Muscle of leg (tissue), 11 donors: ENCODE measurements around the gene KCTD18. TPM values are rescaled to one million over a fixed set of nuclear protein-coding genes. Genes with fewer than 3 reads are reported as not detected.

Experiments
- DNase-seq: peaks from one replicate; pipeline ENCODE4 v3.0.0; 2013
- H3K27ac ChIP-seq: one replicate; pipeline ENCODE4 v1.5.1; 2013; ENCODE audit warnings: mild to moderate bottlenecking, low read length, control low read depth
- H3K27me3 ChIP-seq: one replicate; pipeline ENCODE4 v1.6.1; 2013; ENCODE audit warnings: low read length; ENCODE audit not compliant: control insufficient read depth, insufficient read depth
- H3K36me3 ChIP-seq: one replicate; pipeline ENCODE4 v1.6.1; 2013; ENCODE audit warnings: low read length; ENCODE audit not compliant: control insufficient read depth, insufficient read depth
- H3K4me1 ChIP-seq: one replicate; pipeline ENCODE4 v1.6.1; 2013; ENCODE audit warnings: low read length; ENCODE audit not compliant: control insufficient read depth, insufficient read depth
- H3K4me3 ChIP-seq: one replicate; pipeline ENCODE4 v1.5.1; 2013; ENCODE audit warnings: low read length, control low read depth
- H3K9me3 ChIP-seq: replicated peaks from 2 replicates; pipeline ENCODE4 v1.6.1; 2013; ENCODE audit warnings: low read depth, low read length; ENCODE audit not compliant: control insufficient read depth
- WGBS: methylation state at CpG from one replicate; pipeline ENCODE4 v1.1.5; 2013; ENCODE audit warnings: missing lambda C conversion rate; ENCODE audit not compliant: insufficient coverage; 5-methylcytosine and 5-hydroxymethylcytosine counted together
- polyA plus RNA-seq, 8 donors: library from polyadenylated mRNA; unstranded; fragments of 120-200 nt; gene quantifications; one replicate each; pipeline versions ENCODE4 v1.2.1 to v1.2.3, GENCODE V29; 2013; ENCODE audit warnings: inconsistent platforms in 1 of 8, low replicate concordance in 1 of 8; ENCODE audit not compliant: insufficient read length in 8 of 8, insufficient read depth in 1 of 8
- total RNA-seq: library from RNA; stranded (reverse); fragments of 120-200 nt; gene quantifications from one replicate; pipeline ENCODE4 v1.2.4, GENCODE V29; 2013

The KCTD18 gene
- total and polyA plus RNA-seq, 9 donors: 9.8 to 14.4 (median 11.3) TPM

DNA sequence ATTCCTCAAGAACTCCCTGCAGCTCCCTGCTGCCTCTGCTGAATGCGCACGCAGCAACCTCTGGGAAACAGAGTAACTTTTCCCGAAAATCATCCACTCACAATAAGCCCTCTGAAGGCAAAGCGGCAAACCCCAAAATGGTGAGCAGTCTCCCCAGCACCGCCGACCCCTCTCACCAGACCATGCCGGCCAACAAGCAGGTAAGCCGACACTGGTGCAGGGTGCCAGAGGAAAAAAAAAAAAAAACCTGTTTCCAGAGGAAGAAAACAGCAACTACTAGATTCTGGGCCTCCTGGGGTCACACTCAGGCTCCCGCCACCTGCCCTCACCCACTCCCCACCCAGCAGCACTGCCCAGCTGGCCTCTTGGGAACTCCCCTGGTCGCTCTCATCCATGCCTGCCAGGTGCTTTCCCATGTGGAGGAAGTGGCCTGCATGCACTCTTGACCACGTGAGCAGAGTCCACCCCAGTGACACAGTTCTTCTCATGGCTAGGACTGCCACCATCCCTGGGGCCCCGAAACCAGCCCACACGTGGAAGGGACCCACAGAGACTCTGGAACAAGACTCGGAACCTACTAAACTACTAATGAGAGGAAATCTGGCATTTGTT, 36.9 kb downstream of the KCTD18 start:
- H3K36me3 ChIP-seq: peaks cover 86% of the 10 kb centered on the region
- H3K27me3 ChIP-seq: no peaks in the 10 kb centered on the region
- H3K9me3 ChIP-seq: no peaks in the 10 kb centered on the region
- WGBS: 89% methylated on average over 8 of the region's 14 CpGs
- DNase-seq: no peak
- H3K27ac ChIP-seq: no peak overlapping the region
- no peak overlapping the region for H3K4me3 ChIP-seq
- peaks cover 32% of the 10 kb centered on the region for H3K4me1 ChIP-seq

DNA sequence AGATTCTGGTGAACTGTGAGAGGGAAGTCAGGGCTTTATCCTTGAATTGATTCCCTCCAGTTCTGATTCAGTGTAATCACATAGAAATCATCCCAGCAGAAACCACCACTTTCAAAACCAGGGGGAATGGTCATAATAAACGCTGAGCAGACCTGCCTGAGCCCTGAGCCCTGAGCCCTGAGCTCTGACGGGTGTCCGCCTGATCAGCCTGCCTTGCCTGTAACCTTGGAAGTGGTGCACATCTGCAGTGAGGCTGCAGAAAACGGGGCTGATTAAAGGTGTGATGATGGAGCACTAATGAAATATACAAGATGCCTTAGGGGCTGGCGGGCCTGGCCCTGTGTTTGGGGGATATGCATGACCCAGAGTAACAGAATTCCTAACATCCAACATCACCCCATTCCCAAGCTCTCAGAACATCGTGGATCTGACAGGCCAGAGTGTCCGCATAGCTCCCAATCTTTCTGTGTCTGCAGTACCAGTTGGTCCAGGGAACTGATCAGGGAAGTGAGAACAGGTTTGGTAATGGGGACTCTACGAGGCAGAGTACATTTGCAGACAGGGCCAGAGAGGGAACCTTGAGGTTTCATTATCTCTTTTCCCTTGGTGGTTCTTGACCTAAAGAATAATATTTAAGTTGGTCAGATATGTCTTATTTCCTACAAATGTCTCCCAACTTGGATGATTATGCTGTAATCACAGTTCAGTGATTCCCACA, 37.8 kb downstream of the KCTD18 start:
- Histone ChIP-seq H3K9me3 (no peaks in the 10 kb centered on the region), H3K27me3 (no peaks in the 10 kb centered on the region), H3K36me3 (peaks cover 88% of the 10 kb centered on the region), H3K4me3 (no peak overlapping the region), H3K27ac (no peak overlapping the region), H3K4me1 (peaks cover 34% of the 10 kb centered on the region)
- no peak for DNase-seq
- 76% methylated on average over 3 of the region's 8 CpGs for WGBS

DNA sequence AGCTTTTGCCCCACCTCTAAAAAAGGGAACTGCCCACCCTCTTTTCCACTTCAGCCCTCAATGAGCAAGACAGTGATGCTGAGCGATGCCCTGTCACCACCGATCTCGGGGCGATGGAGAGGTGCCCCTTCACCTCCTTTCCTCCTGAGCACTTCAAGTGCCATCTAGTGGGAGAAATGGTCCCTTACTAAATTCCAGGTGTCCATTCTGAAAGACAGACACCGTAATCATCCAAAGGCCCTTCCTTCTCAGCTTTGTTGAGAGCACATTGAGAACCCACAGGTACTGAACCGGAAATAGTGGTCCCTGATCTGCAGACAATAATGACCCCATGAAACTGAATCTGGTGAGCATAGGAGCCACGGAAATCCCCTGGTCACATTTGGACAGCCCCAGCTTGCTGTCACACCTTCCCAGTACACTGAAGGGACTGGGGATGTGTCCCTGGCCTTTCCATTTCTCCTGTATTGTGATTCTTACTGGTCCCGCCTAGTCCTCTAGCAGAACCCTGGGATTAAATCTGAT, 38.5 kb downstream of the KCTD18 start:
- Histone ChIP-seq H3K27me3 (no peaks in the 10 kb centered on the region), H3K4me1 (peaks cover 31% of the 10 kb centered on the region), H3K36me3 (peaks cover 88% of the 10 kb centered on the region), H3K4me3 (no peak overlapping the region), H3K9me3 (no peaks in the 10 kb centered on the region), H3K27ac (no peak overlapping the region)
- no peak for DNase-seq
- 71% methylated on average over 5 of the region's 8 CpGs for WGBS

DNA sequence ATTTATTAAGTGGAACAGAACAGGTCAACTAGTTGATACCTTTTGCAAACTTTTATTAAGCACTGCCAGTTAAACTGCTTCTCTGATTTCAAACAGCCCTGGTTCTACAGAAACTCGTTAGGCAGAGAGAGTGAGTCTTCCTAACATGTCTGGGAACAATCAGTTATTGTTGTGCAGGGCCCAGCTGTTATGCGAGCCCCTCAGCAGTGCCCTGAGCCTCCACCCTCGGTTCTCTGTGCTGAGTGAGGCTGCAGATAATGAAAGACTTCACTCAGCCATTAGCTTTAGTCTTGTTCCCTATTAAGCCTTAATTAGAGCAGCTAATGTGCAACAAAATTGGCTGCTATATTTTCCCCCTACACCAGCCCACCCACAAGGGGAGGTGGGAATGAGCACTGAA, 39.6 kb downstream of the KCTD18 start:
- Histone ChIP-seq H3K27me3 (no peaks in the 10 kb centered on the region), H3K36me3 (peaks cover 88% of the 10 kb centered on the region), H3K4me1 (peaks cover 40% of the 10 kb centered on the region), H3K9me3 (no peaks in the 10 kb centered on the region), H3K27ac (peak overlapping the region; percentile 81), H3K4me3 (no peak overlapping the region)
- 75% methylated on average over 1 of the region's 3 CpGs for WGBS
- DNase-seq: peak; percentile 60

- H3K4me1 ChIP-seq: peaks cover 41% of the 10 kb centered on the region
- 25% methylated on average over 10 of the region's 13 CpGs for WGBS
- no peaks in the 10 kb centered on the region for H3K9me3 ChIP-seq
- peak overlapping the region; percentile 81 for H3K27ac ChIP-seq
- DNase-seq: peak; percentile 83
- no peaks in the 10 kb centered on the region for H3K27me3 ChIP-seq
- peaks cover 87% of the 10 kb centered on the region for H3K36me3 ChIP-seq
- H3K4me3 ChIP-seq: no peak overlapping the region
Measured at GRCh38 chr2:200469708-200470211, 40.1 kb downstream of the KCTD18 start.

- Histone ChIP-seq H3K4me3 (no peak overlapping the region), H3K27ac (peak overlapping the region; percentile 92), H3K4me1 (peaks cover 41% of the 10 kb centered on the region), H3K36me3 (peaks cover 75% of the 10 kb centered on the region), H3K9me3 (no peaks in the 10 kb centered on the region), H3K27me3 (no peaks in the 10 kb centered on the region)
- no peak for DNase-seq
- WGBS: 50% methylated on average over 1 of the region's 8 CpGs
Measured at GRCh38 chr2:200467806-200468681, 41.8 kb downstream of the KCTD18 start.

GRCh38 chr2:200466425-200467418, 43.1 kb downstream of the KCTD18 start:
- H3K36me3 ChIP-seq: peaks cover 69% of the 10 kb centered on the region
- peak; percentile 94 for DNase-seq
- WGBS: 22% methylated on average over 6 of the region's 12 CpGs
- H3K9me3 ChIP-seq: no peaks in the 10 kb centered on the region
- peak overlapping the region; percentile 92 for H3K27ac ChIP-seq
- no peaks in the 10 kb centered on the region for H3K27me3 ChIP-seq
- no peak overlapping the region for H3K4me3 ChIP-seq
- peaks cover 41% of the 10 kb centered on the region for H3K4me1 ChIP-seq

DNA sequence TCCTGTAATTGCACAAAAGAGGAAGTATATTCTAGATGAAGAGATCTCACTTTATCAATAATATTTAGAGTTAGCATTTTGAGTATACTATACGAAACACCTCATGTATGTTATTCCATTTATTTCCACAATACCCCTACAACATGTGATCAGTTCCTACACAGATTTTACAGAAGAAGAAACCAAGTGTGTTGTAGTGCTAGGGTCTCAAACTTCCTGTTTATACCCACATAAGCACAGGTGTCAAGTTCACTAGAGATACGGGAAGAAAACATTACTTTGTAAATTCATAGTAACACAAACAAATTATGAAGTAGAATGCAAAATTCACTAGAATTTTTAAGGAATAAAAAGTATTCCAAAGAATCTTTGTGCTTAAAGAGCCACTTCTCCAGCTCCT, 46.4 kb downstream of the KCTD18 start:
- Histone ChIP-seq H3K36me3 (peaks cover 45% of the 10 kb centered on the region), H3K27ac (no peak overlapping the region), H3K9me3 (no peaks in the 10 kb centered on the region), H3K27me3 (no peaks in the 10 kb centered on the region), H3K4me1 (peaks cover 27% of the 10 kb centered on the region), H3K4me3 (no peak overlapping the region)
- DNase-seq: no peak
- WGBS: no CpG with 5 or more reads among the region's 2 CpGs
